ENCODE measurements around the gene TMEM229B.
A peak's percentile ranks its signal among the peaks of the same experiment; 100 is the strongest.

Gene TMEM229B

GRCh38 chr14:67485501-67486095 is 2.9 kb downstream of the TMEM229B start:
- H3K9me3 Mint-ChIP-seq (ENCODE audit: low read depth) = no peaks in the 10 kb centered on the region
- no peaks in the 10 kb centered on the region for H3K27me3 Mint-ChIP-seq
- peaks cover 80% of the 10 kb centered on the region for H3K4me1 Mint-ChIP-seq (ENCODE audit: low read depth)
- peaks cover 11% of the 10 kb centered on the region for H3K36me3 Mint-ChIP-seq
- H3K27ac Mint-ChIP-seq = peak overlapping the region; percentile 6
- H3K4me3 Mint-ChIP-seq = no peak overlapping the region

- Mint-ChIP-seq H3K27ac (no peak overlapping the region), H3K36me3 (peaks cover 11% of the 10 kb centered on the region), H3K27me3 (no peaks in the 10 kb centered on the region), H3K4me3 (no peak overlapping the region), H3K9me3 (ENCODE audit: low read depth) (no peaks in the 10 kb centered on the region), H3K4me1 (ENCODE audit: low read depth) (peaks cover 64% of the 10 kb centered on the region)
These were observed 4.8 kb downstream of the TMEM229B start for GRCh38 chr14:67483579-67484285.

- peaks cover 62% of the 10 kb centered on the region for H3K4me1 Mint-ChIP-seq (ENCODE audit: low read depth)
- no peaks in the 10 kb centered on the region for H3K27me3 Mint-ChIP-seq
- H3K36me3 Mint-ChIP-seq = peaks cover 11% of the 10 kb centered on the region
- H3K9me3 Mint-ChIP-seq (ENCODE audit: low read depth) = no peaks in the 10 kb centered on the region
- H3K4me3 Mint-ChIP-seq = no peak overlapping the region
- H3K27ac Mint-ChIP-seq = no peak overlapping the region
These were observed 6.0 kb downstream of the TMEM229B start for GRCh38 chr14:67482231-67483164.

DNA sequence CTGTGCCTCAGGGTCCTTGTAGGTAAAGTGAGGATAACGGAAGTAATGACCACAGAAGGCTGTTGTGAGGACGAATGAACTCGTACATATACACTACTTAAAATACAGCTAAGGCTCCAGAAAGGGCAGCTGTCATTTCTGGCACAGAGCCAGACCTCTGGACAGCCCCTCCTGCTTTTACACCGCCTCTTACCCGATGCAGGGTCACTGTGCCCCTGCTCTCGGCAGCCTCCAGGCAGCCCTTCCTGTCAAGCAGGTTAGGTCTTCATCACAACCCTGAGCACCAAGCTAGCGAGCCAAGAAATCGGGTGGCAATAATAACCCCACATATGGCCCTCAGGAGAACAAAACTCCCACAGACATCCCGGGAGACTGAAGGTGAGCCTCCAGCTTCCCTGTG is 8.5 kb downstream of the TMEM229B start:
- Mint-ChIP-seq H3K27ac (peak overlapping the region; percentile 46), H3K4me1 (ENCODE audit: low read depth) (peaks cover 43% of the 10 kb centered on the region), H3K36me3 (peaks cover 7% of the 10 kb centered on the region), H3K27me3 (no peaks in the 10 kb centered on the region), H3K9me3 (ENCODE audit: low read depth) (no peaks in the 10 kb centered on the region), H3K4me3 (no peak overlapping the region)

- Mint-ChIP-seq H3K4me3 (no peak overlapping the region), H3K4me1 (ENCODE audit: low read depth) (peaks cover 31% of the 10 kb centered on the region), H3K9me3 (ENCODE audit: low read depth) (no peaks in the 10 kb centered on the region), H3K36me3 (peaks cover 8% of the 10 kb centered on the region), H3K27me3 (no peaks in the 10 kb centered on the region), H3K27ac (no peak overlapping the region)
These were observed 9.8 kb downstream of the TMEM229B start for GRCh38 chr14:67478800-67479084.

DNA sequence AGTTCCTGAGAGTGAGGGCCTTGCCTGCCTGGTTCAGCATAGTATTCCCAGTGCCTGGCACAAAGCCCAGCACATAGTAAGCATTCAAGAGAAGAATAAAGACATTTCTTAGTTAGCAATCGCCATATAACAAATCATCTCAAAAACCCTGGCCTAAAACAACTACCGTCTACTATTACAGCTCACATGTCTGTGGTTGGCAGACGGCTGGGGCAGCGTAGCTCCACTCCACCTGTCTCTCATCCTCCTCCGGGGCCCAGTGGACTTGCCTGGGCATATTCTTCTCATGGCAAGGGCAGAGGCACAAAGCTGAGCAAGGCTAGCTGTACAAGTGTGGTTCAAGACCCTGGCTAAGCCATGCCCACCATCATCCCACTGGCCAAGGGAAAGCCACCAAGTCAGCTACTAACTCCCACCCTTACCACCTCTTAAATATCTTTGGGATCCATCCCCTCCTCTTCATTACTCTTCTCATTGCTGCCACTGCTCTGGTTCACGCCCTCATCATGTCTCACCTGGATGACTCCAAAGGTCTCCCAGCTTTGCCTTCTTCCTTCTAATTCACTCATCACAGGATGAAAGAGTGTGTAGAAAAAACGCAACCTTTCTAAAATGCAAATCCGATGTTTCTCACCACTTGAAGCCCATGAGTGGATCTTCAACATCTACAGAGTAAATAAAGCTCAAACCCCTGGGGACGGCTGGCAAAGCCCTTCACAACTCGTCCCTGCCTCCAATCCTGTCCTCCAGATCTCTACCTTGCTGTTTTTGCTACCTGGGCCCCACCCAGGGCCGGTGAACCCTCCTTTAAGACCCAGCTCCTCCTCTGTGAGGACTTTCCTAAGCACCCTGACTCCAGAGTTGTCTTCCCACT is 10.4 kb downstream of the TMEM229B start:
- Mint-ChIP-seq H3K4me3 (no peak overlapping the region), H3K27ac (peak overlapping the region; percentile 16), H3K36me3 (peaks cover 8% of the 10 kb centered on the region), H3K27me3 (no peaks in the 10 kb centered on the region), H3K4me1 (ENCODE audit: low read depth) (peaks cover 29% of the 10 kb centered on the region), H3K9me3 (ENCODE audit: low read depth) (no peaks in the 10 kb centered on the region)

DNA sequence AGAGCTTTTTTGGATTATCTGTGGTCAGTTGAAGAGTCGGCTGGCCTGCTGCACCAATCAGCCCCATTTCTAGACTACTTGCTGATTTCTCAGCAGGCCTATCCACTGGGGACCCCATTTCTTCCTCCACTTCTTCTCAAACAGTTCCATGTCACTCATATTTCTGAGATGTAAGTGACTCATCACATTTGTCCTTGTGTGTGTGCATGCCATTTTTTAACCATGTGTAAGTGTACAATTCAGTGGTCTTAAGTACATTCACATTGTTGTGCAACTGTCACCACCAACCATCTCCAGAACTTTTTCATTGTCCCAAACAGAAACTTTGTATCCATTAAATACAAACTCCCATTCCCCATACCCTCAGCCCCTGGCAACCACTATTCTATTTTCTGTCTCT is 14.2 kb downstream of the TMEM229B start:
- Mint-ChIP-seq H3K36me3 (peaks cover 8% of the 10 kb centered on the region), H3K27me3 (no peaks in the 10 kb centered on the region), H3K9me3 (ENCODE audit: low read depth) (no peaks in the 10 kb centered on the region), H3K27ac (peak overlapping the region; percentile 58), H3K4me1 (ENCODE audit: low read depth) (peaks cover 12% of the 10 kb centered on the region), H3K4me3 (no peak overlapping the region)

- Mint-ChIP-seq H3K36me3 (peaks cover 8% of the 10 kb centered on the region), H3K4me3 (no peak overlapping the region), H3K4me1 (ENCODE audit: low read depth) (peaks cover 13% of the 10 kb centered on the region), H3K27ac (no peak overlapping the region), H3K9me3 (ENCODE audit: low read depth) (no peaks in the 10 kb centered on the region), H3K27me3 (no peaks in the 10 kb centered on the region)
These were observed 15.0 kb downstream of the TMEM229B start for GRCh38 chr14:67473290-67474082.

- no peak overlapping the region for H3K4me3 Mint-ChIP-seq
- H3K4me1 Mint-ChIP-seq (ENCODE audit: low read depth) = peaks cover 10% of the 10 kb centered on the region
- H3K36me3 Mint-ChIP-seq = peaks cover 8% of the 10 kb centered on the region
- H3K9me3 Mint-ChIP-seq (ENCODE audit: low read depth) = no peaks in the 10 kb centered on the region
- H3K27me3 Mint-ChIP-seq = no peaks in the 10 kb centered on the region
- no peak overlapping the region for H3K27ac Mint-ChIP-seq
These were observed 15.8 kb downstream of the TMEM229B start for GRCh38 chr14:67472726-67473125.

DNA sequence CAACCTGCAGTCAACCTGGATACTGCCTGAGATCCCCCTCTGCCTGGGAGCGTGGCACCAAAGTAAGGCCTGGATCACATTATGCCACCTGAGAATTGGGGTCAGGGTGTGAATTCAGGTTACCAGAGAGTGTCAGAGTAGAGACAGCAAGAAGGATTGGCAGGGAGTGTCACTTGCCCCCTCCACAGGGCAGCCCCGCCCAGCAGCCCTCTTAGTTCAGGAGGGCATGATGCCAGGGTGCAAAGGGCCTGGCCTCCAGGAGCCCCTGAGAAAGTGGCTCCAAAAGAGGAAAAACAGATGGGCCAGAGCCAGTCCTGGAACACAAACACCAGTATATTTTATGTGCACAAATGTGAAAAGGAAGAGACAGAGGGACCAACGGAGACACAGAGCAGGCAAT is 18.6 kb downstream of the TMEM229B start:
- Mint-ChIP-seq H3K36me3 (peaks cover 3% of the 10 kb centered on the region), H3K4me3 (no peak overlapping the region), H3K9me3 (ENCODE audit: low read depth) (no peaks in the 10 kb centered on the region), H3K4me1 (ENCODE audit: low read depth) (peaks cover 24% of the 10 kb centered on the region), H3K27ac (no peak overlapping the region), H3K27me3 (no peaks in the 10 kb centered on the region)

DNA sequence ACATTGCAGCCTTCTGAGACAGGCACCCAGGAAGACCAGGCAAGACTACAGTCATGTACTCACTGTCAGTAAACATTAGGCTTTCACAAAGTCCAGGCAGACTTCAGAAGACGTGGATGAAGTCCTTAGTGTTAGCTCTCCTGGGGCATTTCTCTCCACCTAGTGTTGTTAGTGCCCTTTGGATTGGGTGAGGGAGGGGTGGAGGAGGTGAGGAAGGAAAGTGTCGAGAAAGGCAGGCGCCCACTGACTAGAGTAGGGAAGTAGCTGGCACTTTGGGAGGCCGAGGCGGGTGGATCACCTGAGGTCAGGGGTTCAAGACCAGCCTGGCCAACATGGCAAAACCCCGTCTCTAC is 20.2 kb downstream of the TMEM229B start:
- Mint-ChIP-seq H3K27me3 (no peaks in the 10 kb centered on the region), H3K4me3 (no peak overlapping the region), H3K36me3 (no peaks in the 10 kb centered on the region), H3K27ac (no peak overlapping the region), H3K9me3 (ENCODE audit: low read depth) (no peaks in the 10 kb centered on the region), H3K4me1 (ENCODE audit: low read depth) (peaks cover 38% of the 10 kb centered on the region)

- Mint-ChIP-seq H3K9me3 (ENCODE audit: low read depth) (no peaks in the 10 kb centered on the region), H3K4me1 (ENCODE audit: low read depth) (peaks cover 38% of the 10 kb centered on the region), H3K27ac (peak overlapping the region; percentile 31), H3K4me3 (no peak overlapping the region), H3K27me3 (no peaks in the 10 kb centered on the region), H3K36me3 (no peaks in the 10 kb centered on the region)
These were observed 21.4 kb downstream of the TMEM229B start for GRCh38 chr14:67467134-67467533.

GRCh38 chr14:67464879-67465278 is 23.6 kb downstream of the TMEM229B start:
- H3K27ac Mint-ChIP-seq = peak overlapping the region; percentile 58
- peaks cover 40% of the 10 kb centered on the region for H3K4me1 Mint-ChIP-seq (ENCODE audit: low read depth)
- no peaks in the 10 kb centered on the region for H3K9me3 Mint-ChIP-seq (ENCODE audit: low read depth)
- no peaks in the 10 kb centered on the region for H3K36me3 Mint-ChIP-seq
- H3K4me3 Mint-ChIP-seq = peak overlapping the region; percentile 51
- no peaks in the 10 kb centered on the region for H3K27me3 Mint-ChIP-seq

GRCh38 chr14:67464377-67464776 is 24.1 kb downstream of the TMEM229B start:
- Mint-ChIP-seq H3K27me3 (no peaks in the 10 kb centered on the region), H3K27ac (peak overlapping the region; percentile 58), H3K4me3 (peak overlapping the region; percentile 51)

More at GRCh38 chr14:67464377-67464776, 24.1 kb downstream of the TMEM229B start:
- Mint-ChIP-seq H3K9me3 (ENCODE audit: low read depth) (no peaks in the 10 kb centered on the region), H3K36me3 (no peaks in the 10 kb centered on the region), H3K4me1 (ENCODE audit: low read depth) (peaks cover 40% of the 10 kb centered on the region)

Measured in activated naive CD8-positive, alpha-beta T cell (primary cell).